KMS-11 (cell line): ENCODE data around the gene MAPK1IP1L.
A peak's percentile ranks its signal among the peaks of the same experiment; 100 is the strongest.

Source experiments
- H2AFZ ChIP-seq: fragments of 200-600 bp; sonication (generic); 2 replicates; pipeline ENCODE4 v1.6.1; 2016; ENCODE audit warnings: antibody characterized with exemption, mixed run types, low read depth
- H3K27ac ChIP-seq: fragments of 200-600 bp; sonication (generic); 2 replicates; pipeline ENCODE4 v1.6.1; 2016; ENCODE audit warnings: mild to moderate bottlenecking, mixed run types
- H3K27me3 ChIP-seq: fragments of 200-600 bp; sonication (generic); 2 replicates; pipeline ENCODE4 v1.6.1; 2017; ENCODE audit warnings: mild to moderate bottlenecking, low read depth, mixed run types, moderate library complexity; ENCODE audit not compliant: insufficient read depth
- H3K36me3 ChIP-seq: fragments of 200-600 bp; sonication (generic); 2 replicates; pipeline ENCODE4 v1.6.1; 2017; ENCODE audit warnings: mild to moderate bottlenecking, mixed run types; ENCODE audit not compliant: insufficient read depth
- H3K4me1 ChIP-seq: fragments of 200-600 bp; sonication (generic); 2 replicates; pipeline ENCODE4 v1.6.1; 2016; ENCODE audit warnings: mild to moderate bottlenecking, low read depth, mixed run types; ENCODE audit not compliant: poor library complexity, severe bottlenecking
- H3K4me2 ChIP-seq: fragments of 200-600 bp; sonication (generic); 2 replicates; pipeline ENCODE4 v1.7.0; 2016; ENCODE audit warnings: mild to moderate bottlenecking, mixed run types
- H3K4me3 ChIP-seq: fragments of 200-600 bp; sonication (generic); IDR thresholded peaks from 2 replicates; pipeline ENCODE4 v1.6.1; 2017; ENCODE audit warnings: low read depth, low read length, mixed read lengths; ENCODE audit not compliant: insufficient read depth
- H3K79me2 ChIP-seq: fragments of 200-600 bp; sonication (generic); 2 replicates; pipeline ENCODE4 v1.6.1; 2016; ENCODE audit warnings: low read depth, mixed run types; ENCODE audit not compliant: insufficient read depth
- H3K9ac ChIP-seq: fragments of 200-600 bp; sonication (generic); 2 replicates; pipeline ENCODE4 v1.6.1; 2016; ENCODE audit warnings: mild to moderate bottlenecking, mixed run types
- H4K20me1 ChIP-seq: fragments of 200-600 bp; sonication (generic); 2 replicates; pipeline ENCODE4 v1.6.1; 2016; ENCODE audit warnings: mild to moderate bottlenecking, mixed run types; ENCODE audit not compliant: insufficient read depth
- CTCF ChIP-seq: fragments of 200-600 bp; sonication (generic); conservative IDR thresholded peaks from 2 replicates; pipeline ENCODE4 v1.6.1; 2017; ENCODE audit warnings: low read depth, mild to moderate bottlenecking, antibody characterized with exemption, low read length, moderate library complexity, mixed read lengths

The MAPK1IP1L gene

DNA sequence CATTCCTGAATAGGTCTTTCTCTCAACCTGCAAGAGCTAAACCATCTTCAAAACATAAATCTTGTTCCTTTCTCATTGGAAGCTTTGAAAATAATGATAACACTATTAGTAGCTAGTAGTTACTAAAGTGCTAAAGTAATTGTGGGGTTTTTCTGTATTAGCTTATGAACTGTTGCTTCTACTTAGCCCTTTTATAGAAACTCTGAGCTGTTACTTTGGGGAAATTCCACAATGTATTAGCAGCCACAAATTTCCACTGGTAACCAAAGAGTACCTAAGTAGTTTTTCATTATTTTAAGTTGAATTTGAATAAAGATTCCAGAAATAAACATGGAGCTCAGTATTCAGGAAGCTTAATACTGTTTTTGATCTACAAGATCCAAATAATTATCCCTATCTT, 6.4 kb upstream of the MAPK1IP1L start:
- H4K20me1 ChIP-seq = no peaks in the 10 kb centered on the region
- H3K9ac ChIP-seq = no peak overlapping the region
- H3K36me3 ChIP-seq = no peaks in the 10 kb centered on the region
- no peaks in the 10 kb centered on the region for H3K79me2 ChIP-seq
- no peak overlapping the region for H2AFZ ChIP-seq
- no peak overlapping the region for H3K4me2 ChIP-seq
- no peak overlapping the region for H3K27ac ChIP-seq
- H3K27me3 ChIP-seq = no peaks in the 10 kb centered on the region
- TF ChIP-seq CTCF = no peak
- H3K4me3 ChIP-seq = no peak overlapping the region
- no peaks in the 10 kb centered on the region for H3K4me1 ChIP-seq

DNA sequence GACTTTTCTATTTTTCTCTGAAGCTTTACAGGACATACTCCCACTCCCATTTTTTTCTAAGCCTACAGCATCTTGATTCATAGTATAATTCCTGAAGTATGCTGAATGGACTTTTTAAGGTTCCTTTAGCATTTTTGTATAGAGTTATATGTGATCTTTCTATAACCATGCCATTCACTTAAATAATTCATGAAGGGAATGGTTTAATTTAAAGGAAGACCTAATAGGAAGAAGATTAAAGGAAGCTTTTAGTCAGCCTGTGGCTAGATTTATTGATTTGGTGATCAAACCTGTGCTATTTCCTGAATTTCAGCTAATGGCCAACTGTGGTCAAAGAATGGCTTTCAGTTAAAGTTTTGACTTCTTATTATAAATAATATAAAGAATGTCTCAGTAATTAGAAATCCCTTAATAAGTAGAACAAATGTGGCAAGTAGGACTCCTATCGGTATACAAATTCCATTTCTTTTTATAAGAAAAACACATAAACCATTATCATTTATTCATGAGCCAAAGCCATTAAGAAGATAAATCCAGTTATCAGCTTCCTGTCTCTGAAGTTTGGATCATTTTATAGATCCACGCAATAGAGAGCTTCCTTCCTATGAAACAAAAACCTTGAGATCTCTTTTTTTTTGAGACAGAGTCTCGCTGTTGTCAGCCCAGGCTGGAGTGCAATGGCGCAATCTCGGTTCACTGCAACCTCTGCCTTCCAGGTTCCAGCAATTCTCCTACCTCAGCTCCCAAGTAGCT, 4.0 kb upstream of the MAPK1IP1L start:
- no peak for TF ChIP-seq CTCF
- no peaks in the 10 kb centered on the region for H3K36me3 ChIP-seq
- no peaks in the 10 kb centered on the region for H3K27me3 ChIP-seq
- no peak overlapping the region for H3K9ac ChIP-seq
- no peak overlapping the region for H3K27ac ChIP-seq
- no peak overlapping the region for H3K4me3 ChIP-seq
- no peak overlapping the region for H2AFZ ChIP-seq
- H4K20me1 ChIP-seq = 0 out of 2 replicates have a peak, but pooled peaks cover under 1% of the 10 kb centered on the region
- H3K4me2 ChIP-seq = no peak overlapping the region
- peaks cover 5% of the 10 kb centered on the region for H3K79me2 ChIP-seq
- H3K4me1 ChIP-seq = peaks cover under 1% of the 10 kb centered on the region

GRCh38 chr14:55048900-55049436, 2.5 kb upstream of the MAPK1IP1L start:
- H2AFZ ChIP-seq = no peak overlapping the region
- no peak overlapping the region for H3K27ac ChIP-seq
- H3K4me1 ChIP-seq = peaks cover 12% of the 10 kb centered on the region
- H3K36me3 ChIP-seq = no peaks in the 10 kb centered on the region
- TF ChIP-seq CTCF = no peak
- H3K9ac ChIP-seq = no peak overlapping the region
- 0 out of 2 replicates have a peak, but pooled peaks cover 7% of the 10 kb centered on the region for H4K20me1 ChIP-seq
- H3K79me2 ChIP-seq = peaks cover 20% of the 10 kb centered on the region
- no peaks in the 10 kb centered on the region for H3K27me3 ChIP-seq
- H3K4me3 ChIP-seq = no peak overlapping the region
- H3K4me2 ChIP-seq = no peak overlapping the region

DNA sequence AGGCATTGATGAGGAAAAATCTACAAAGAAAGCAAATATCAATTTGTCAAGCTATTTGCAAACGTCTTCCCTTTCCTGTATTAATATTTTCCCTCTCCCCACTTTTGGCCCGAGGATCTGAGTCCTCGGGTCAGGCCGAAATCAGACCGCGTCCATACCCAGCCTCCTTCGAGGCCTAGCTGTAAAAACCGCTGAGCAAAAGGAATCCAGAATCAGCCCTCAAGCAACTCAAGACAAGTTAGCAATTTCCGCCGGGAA, 353 bp upstream of the MAPK1IP1L start:
- peaks cover 12% of the 10 kb centered on the region for H3K4me1 ChIP-seq
- peak overlapping the region; percentile 31 for H3K4me2 ChIP-seq
- H3K9ac ChIP-seq = peak overlapping the region; percentile 98
- no peaks in the 10 kb centered on the region for H3K36me3 ChIP-seq
- peak overlapping the region; percentile 92 for H2AFZ ChIP-seq
- peak overlapping the region; percentile 93 for H3K27ac ChIP-seq
- peaks cover 18% of the 10 kb centered on the region; the same call in 1 of the 2 replicates for H4K20me1 ChIP-seq
- peaks cover 40% of the 10 kb centered on the region for H3K79me2 ChIP-seq
- H3K4me3 ChIP-seq = no peak overlapping the region
- TF ChIP-seq CTCF = no peak
- H3K27me3 ChIP-seq = no peaks in the 10 kb centered on the region
